Neural progenitor cell (in vitro differentiated cells): ENCODE results near the gene GAS2L3. TPM values are rescaled to one million over a fixed set of nuclear protein-coding genes. Genes with fewer than 3 reads are reported as not detected.
A peak's percentile ranks its signal among the peaks of the same experiment; 100 is the strongest.
"Not testable (repeated sequence)": the region's sequence is repeated elsewhere in the genome, so short reads cannot be mapped to it uniquely, and the experiment has no call there.

Source experiments
- DNase-seq: peaks from one replicate; pipeline ENCODE4 v3.0.0-alpha.2; 2016; ENCODE audit warnings: low spot score
- H2AFZ ChIP-seq: fragments of 200-600 bp; sonication (generic); replicated peaks from 2 replicates; pipeline ENCODE4 v1.6.1; 2016; ENCODE audit warnings: antibody characterized with exemption
- H3F3A ChIP-seq: fragments of 200-600 bp; sonication (generic); 2 replicates; pipeline ENCODE4 v1.6.1; 2016; ENCODE audit warnings: antibody characterized with exemption, low read depth
- H3K27ac ChIP-seq: fragments of 200-600 bp; sonication (generic); 2 replicates; pipeline ENCODE4 v1.5.1; 2016; ENCODE audit warnings: mild to moderate bottlenecking
- H3K27me3 ChIP-seq: fragments of 200-600 bp; sonication (generic); 2 replicates; pipeline ENCODE4 v1.6.1; 2016; ENCODE audit warnings: mild to moderate bottlenecking, moderate library complexity
- H3K36me3 ChIP-seq: fragments of 200-600 bp; sonication (generic); 2 replicates; pipeline ENCODE4 v1.5.1; 2016
- H3K4me1 ChIP-seq: fragments of 200-600 bp; sonication (generic); 2 replicates; pipeline ENCODE4 v1.6.1; 2016; ENCODE audit warnings: mixed run types
- H3K4me2 ChIP-seq: fragments of 200-600 bp; sonication (generic); 2 replicates; pipeline ENCODE4 v1.6.1; 2016
- H3K4me3 ChIP-seq: fragments of 200-600 bp; sonication (generic); 2 replicates; pipeline ENCODE4 v1.5.1; 2016
- H3K79me2 ChIP-seq: fragments of 200-600 bp; sonication (generic); 2 replicates; pipeline ENCODE4 v1.6.1; 2016; ENCODE audit warnings: low read depth
- H3K9ac ChIP-seq: fragments of 200-600 bp; sonication (generic); 2 replicates; pipeline ENCODE4 v1.6.1; 2016
- H3K9me3 ChIP-seq: fragments of 200-600 bp; sonication (generic); 2 replicates; pipeline ENCODE4 v1.5.1; 2016; ENCODE audit warnings: low read depth
- H4K20me1 ChIP-seq: fragments of 200-600 bp; sonication (generic); 2 replicates; pipeline ENCODE4 v1.6.1; 2016; ENCODE audit warnings: low read depth
- H3K27ac Mint-ChIP-seq: 3 replicates; pipeline ENCODE4 v1.8.0; 2021; ENCODE audit warnings: mixed read lengths
- H3K27me3 Mint-ChIP-seq: 2 replicates; pipeline ENCODE4 v1.8.0; 2022; ENCODE audit warnings: low read depth, mild to moderate bottlenecking, inconsistent platforms, moderate library complexity, mixed read lengths; ENCODE audit not compliant: insufficient read depth
- H3K36me3 Mint-ChIP-seq: 3 replicates; pipeline ENCODE4 v1.8.0; 2021; ENCODE audit warnings: mixed read lengths
- H3K4me1 Mint-ChIP-seq: 3 replicates; pipeline ENCODE4 v1.8.0; 2021; ENCODE audit warnings: mixed read lengths
- H3K4me3 Mint-ChIP-seq: 3 replicates; pipeline ENCODE4 v1.8.0; 2021; ENCODE audit warnings: mild to moderate bottlenecking, moderate library complexity, mixed read lengths
- H3K9me3 Mint-ChIP-seq: 3 replicates; pipeline ENCODE4 v1.8.0; 2020; ENCODE audit warnings: mixed read lengths
- EZH2 ChIP-seq: fragments of 200-600 bp; sonication (generic); IDR thresholded peaks from 2 replicates; pipeline ENCODE4 v1.6.1; 2017; ENCODE audit warnings: antibody characterized with exemption, mild to moderate bottlenecking, moderate library complexity
- EZH2phosphoT487 ChIP-seq: fragments of 200-600 bp; sonication (generic); IDR thresholded peaks from 2 replicates; pipeline ENCODE4 v1.6.1; 2017; ENCODE audit warnings: antibody characterized with exemption
- total RNA-seq: library from RNA; depleted of rRNA; stranded (reverse); fragments of >200 nt; gene quantifications from 2 replicates; pipeline ENCODE4 v1.2.3, GENCODE V29; 2015; ENCODE audit warnings: low replicate concordance
- TF ChIP-seq, protein P1 (sequence below): fragments of 200-600 bp; sonication (generic); IDR thresholded peaks from 2 replicates; pipeline ENCODE4 v1.5.1; 2017; ENCODE audit warnings: antibody characterized with exemption, mild to moderate bottlenecking

Gene GAS2L3
- total RNA-seq, 1 donor from 2014 or later, result 57.6 TPM

DNA sequence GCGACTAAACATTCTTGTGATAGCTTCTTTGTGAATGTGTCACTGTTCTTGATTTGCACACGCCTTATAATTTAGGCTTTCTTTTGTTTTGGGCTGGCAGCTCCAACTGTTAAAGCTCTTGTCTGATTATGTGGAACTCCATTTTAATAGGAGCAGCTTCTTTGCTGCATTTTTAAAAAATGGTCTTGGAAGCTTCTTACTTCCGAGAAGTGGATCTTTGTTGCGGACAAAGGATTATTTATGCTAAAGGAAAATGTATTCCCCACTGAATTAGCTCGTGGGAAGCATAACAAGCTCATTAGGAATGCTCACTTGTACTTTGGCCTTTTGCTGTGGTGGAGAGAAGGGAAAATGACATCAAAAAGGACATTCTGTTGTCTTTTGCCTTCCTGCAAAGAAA lies 20.0 kb downstream of the GAS2L3 start:
- H3K9ac ChIP-seq, result no peak overlapping the region
- H3K27ac Mint-ChIP-seq, result peak overlapping the region; percentile 42

DNA sequence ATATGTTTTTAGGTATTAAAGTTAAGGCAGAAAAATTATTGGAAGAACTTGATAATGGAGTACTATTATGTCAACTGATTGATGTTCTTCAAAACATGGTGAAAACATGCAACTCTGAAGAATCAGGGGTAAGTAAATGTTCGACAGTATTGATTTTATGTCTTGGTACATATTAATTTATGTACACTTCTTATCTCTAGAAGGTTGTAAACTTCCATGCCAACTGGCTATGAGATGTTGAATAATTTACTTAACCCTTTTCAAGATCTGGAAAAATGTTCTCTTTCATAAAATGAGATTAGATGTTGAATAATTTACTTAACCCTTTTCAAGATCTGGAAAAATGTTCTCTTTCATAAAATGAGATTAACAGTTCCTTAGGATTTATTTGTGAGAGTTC lies 28.1 kb downstream of the GAS2L3 start:
- H3K27me3 ChIP-seq, result no peaks in the 10 kb centered on the region
- Mint-ChIP-seq H3K4me3 (no peak overlapping the region), H3K9me3 (no peaks in the 10 kb centered on the region), H3K4me1 (no peaks in the 10 kb centered on the region), H3K27me3 (no peaks in the 10 kb centered on the region), H3K27ac (no peak overlapping the region), H3K36me3 (peaks cover 15% of the 10 kb centered on the region)
- no peak overlapping the region for H3K4me2 ChIP-seq
- H3K9me3 ChIP-seq, result no peaks in the 10 kb centered on the region
- no peaks in the 10 kb centered on the region for H3K4me1 ChIP-seq
- H3K27ac ChIP-seq, result no peak overlapping the region
- no peaks in the 10 kb centered on the region for H4K20me1 ChIP-seq
- H3F3A ChIP-seq, result no peaks in the 10 kb centered on the region
- TF ChIP-seq, protein P1, sequence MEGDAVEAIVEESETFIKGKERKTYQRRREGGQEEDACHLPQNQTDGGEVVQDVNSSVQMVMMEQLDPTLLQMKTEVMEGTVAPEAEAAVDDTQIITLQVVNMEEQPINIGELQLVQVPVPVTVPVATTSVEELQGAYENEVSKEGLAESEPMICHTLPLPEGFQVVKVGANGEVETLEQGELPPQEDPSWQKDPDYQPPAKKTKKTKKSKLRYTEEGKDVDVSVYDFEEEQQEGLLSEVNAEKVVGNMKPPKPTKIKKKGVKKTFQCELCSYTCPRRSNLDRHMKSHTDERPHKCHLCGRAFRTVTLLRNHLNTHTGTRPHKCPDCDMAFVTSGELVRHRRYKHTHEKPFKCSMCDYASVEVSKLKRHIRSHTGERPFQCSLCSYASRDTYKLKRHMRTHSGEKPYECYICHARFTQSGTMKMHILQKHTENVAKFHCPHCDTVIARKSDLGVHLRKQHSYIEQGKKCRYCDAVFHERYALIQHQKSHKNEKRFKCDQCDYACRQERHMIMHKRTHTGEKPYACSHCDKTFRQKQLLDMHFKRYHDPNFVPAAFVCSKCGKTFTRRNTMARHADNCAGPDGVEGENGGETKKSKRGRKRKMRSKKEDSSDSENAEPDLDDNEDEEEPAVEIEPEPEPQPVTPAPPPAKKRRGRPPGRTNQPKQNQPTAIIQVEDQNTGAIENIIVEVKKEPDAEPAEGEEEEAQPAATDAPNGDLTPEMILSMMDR, result no peak
- TF ChIP-seq EZH2phosphoT487, result no peak
- TF ChIP-seq EZH2, result no peak
- no peaks in the 10 kb centered on the region for H3K36me3 ChIP-seq
- no peak overlapping the region for H3K9ac ChIP-seq
- H3K4me3 ChIP-seq, result no peak overlapping the region
- no peak for DNase-seq
- no peak overlapping the region for H2AFZ ChIP-seq
- no peaks in the 10 kb centered on the region for H3K79me2 ChIP-seq

More for the DNA sequence above, 20.0 kb downstream of the GAS2L3 start:
- Histone ChIP-seq H3K4me1 (peaks cover 6% of the 10 kb centered on the region), H3K36me3 (no peaks in the 10 kb centered on the region), H3K27me3 (no peaks in the 10 kb centered on the region), H3K4me3 (no peak overlapping the region), H3K79me2 (peaks cover 9% of the 10 kb centered on the region), H3K4me2 (no peak overlapping the region), H3K27ac (no peak overlapping the region), H4K20me1 (no peaks in the 10 kb centered on the region), H2AFZ (no peak overlapping the region), H3K9me3 (no peaks in the 10 kb centered on the region), H3F3A (no peaks in the 10 kb centered on the region)
- DNase-seq, result no peak
- peak overlapping the region; percentile 64 for H3K4me3 Mint-ChIP-seq
- H3K36me3 Mint-ChIP-seq, result peaks cover 9% of the 10 kb centered on the region
- H3K4me1 Mint-ChIP-seq, result peaks cover 22% of the 10 kb centered on the region
- no peaks in the 10 kb centered on the region for H3K27me3 Mint-ChIP-seq
- H3K9me3 Mint-ChIP-seq, result peaks cover 22% of the 10 kb centered on the region
- TF ChIP-seq EZH2phosphoT487 (no peak), EZH2 (no peak)
- TF ChIP-seq, protein P1, result no peak

DNA sequence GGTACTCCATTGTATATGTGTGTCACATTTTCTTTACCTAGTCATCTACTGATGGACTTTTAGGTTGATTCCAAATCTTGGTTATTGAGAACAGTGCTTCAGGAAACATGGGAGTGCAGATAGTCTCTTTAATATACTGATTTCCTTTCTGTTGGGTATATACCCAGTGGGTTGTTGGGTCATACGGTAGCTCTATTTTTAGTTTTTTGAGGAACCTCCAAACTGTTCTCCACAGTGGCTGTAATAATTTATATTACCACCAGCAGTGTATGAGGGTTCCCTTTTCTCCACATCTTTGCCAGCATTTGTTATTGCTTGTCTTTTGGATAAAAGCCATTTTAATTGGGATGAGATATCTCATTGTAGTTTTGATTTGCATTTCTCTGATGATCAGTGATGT lies 29.5 kb downstream of the GAS2L3 start:
- not testable (repeated sequence) for H3K9me3 Mint-ChIP-seq, H3K4me1 ChIP-seq, H3K4me1 Mint-ChIP-seq

DNA sequence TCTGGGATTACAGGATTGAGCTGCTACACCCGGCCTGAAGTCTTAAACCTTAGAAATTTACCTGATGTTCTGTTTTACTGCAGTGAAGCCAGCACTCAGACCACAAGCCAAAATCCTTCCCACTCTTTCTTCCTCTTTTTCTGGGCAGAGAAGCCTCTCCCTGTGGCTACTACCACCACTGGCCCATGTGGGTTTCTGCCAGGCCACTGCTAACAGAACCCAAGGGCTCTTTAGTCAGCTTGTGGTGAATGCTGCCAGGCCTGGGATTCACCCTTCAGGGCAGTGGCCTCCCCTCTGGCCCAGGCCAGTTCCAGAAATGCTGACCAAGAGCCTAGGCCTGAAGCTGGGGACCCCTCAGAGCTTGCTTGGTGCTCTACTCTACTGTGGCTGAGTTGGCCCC lies 35.3 kb downstream of the GAS2L3 start:
- peaks cover 16% of the 10 kb centered on the region for H3K36me3 Mint-ChIP-seq
- no peaks in the 10 kb centered on the region for H3K9me3 ChIP-seq

More for the DNA sequence above, 29.5 kb downstream of the GAS2L3 start:
- H3K27ac Mint-ChIP-seq, H3K4me3 ChIP-seq, H3K9me3 ChIP-seq, H3K9ac ChIP-seq, H3K79me2 ChIP-seq, H3K36me3 ChIP-seq, H4K20me1 ChIP-seq, H3K4me3 Mint-ChIP-seq, H3K27me3 ChIP-seq, H3F3A ChIP-seq, DNase-seq, H2AFZ ChIP-seq, H3K27ac ChIP-seq, H3K27me3 Mint-ChIP-seq, H3K4me2 ChIP-seq: not testable (repeated sequence)
- H3K36me3 Mint-ChIP-seq, result peaks cover 15% of the 10 kb centered on the region

More for the DNA sequence above, 35.3 kb downstream of the GAS2L3 start:
- no peak for DNase-seq
- H4K20me1 ChIP-seq, result no peaks in the 10 kb centered on the region
- H3K79me2 ChIP-seq, result no peaks in the 10 kb centered on the region
- no peak overlapping the region for H3K27ac ChIP-seq
- Mint-ChIP-seq H3K9me3 (no peaks in the 10 kb centered on the region), H3K27me3 (no peaks in the 10 kb centered on the region), H3K27ac (no peak overlapping the region), H3K4me3 (no peak overlapping the region), H3K4me1 (no peaks in the 10 kb centered on the region)
- no peak overlapping the region for H3K4me3 ChIP-seq
- no peaks in the 10 kb centered on the region for H3K4me1 ChIP-seq
- no peaks in the 10 kb centered on the region for H3F3A ChIP-seq
- no peak overlapping the region for H3K4me2 ChIP-seq
- H3K27me3 ChIP-seq, result no peaks in the 10 kb centered on the region
- no peaks in the 10 kb centered on the region for H3K36me3 ChIP-seq
- no peak overlapping the region for H2AFZ ChIP-seq
- H3K9ac ChIP-seq, result no peak overlapping the region
- TF ChIP-seq EZH2phosphoT487 (no peak), EZH2 (no peak)
- TF ChIP-seq, protein P1, result no peak
